ENCODE data around the gene P2RX4.
A peak's percentile ranks its signal among the peaks of the same experiment; 100 is the strongest.
"Not testable (repeated sequence)": the region's sequence is repeated elsewhere in the genome, so short reads cannot be mapped to it uniquely, and the experiment has no call there.

P2RX4 gene

GRCh38 chr12:121188227-121188626 lies 21.7 kb upstream of the P2RX4 start:
- no peak for DNase-seq (ENCODE audit: low spot score)

GRCh38 chr12:121189131-121189530 lies 20.8 kb upstream of the P2RX4 start:
- no peak for DNase-seq (ENCODE audit: low spot score)

GRCh38 chr12:121189619-121190155 lies 20.2 kb upstream of the P2RX4 start:
- DNase-seq (ENCODE audit: low spot score) = peak; percentile 45

- no peak for DNase-seq (ENCODE audit: low spot score)
Measured at GRCh38 chr12:121190523-121191031, 19.4 kb upstream of the P2RX4 start.

- DNase-seq (ENCODE audit: low spot score) = no peak
Measured at GRCh38 chr12:121191151-121191550, 18.8 kb upstream of the P2RX4 start.

- DNase-seq (ENCODE audit: low spot score) = no peak
Measured at GRCh38 chr12:121196902-121197301, 13.0 kb upstream of the P2RX4 start.

GRCh38 chr12:121198949-121199348 lies 11.0 kb upstream of the P2RX4 start:
- DNase-seq (ENCODE audit: low spot score) = no peak

GRCh38 chr12:121201140-121201539 lies 8.8 kb upstream of the P2RX4 start:
- not testable (repeated sequence) for DNase-seq (ENCODE audit: low spot score)

- no peak for DNase-seq (ENCODE audit: low spot score)
Measured at GRCh38 chr12:121202407-121203355, 7.2 kb upstream of the P2RX4 start.

GRCh38 chr12:121203482-121203881 lies 6.4 kb upstream of the P2RX4 start:
- DNase-seq (ENCODE audit: low spot score) = no peak

- no peak for DNase-seq (ENCODE audit: low spot score)
Measured at GRCh38 chr12:121205491-121205890, 4.4 kb upstream of the P2RX4 start.

- not testable (repeated sequence) for DNase-seq (ENCODE audit: low spot score)
Measured at GRCh38 chr12:121208571-121208970, 1.4 kb upstream of the P2RX4 start.

GRCh38 chr12:121209221-121209620 lies 708 bp upstream of the P2RX4 start:
- DNase-seq (ENCODE audit: low spot score) = no peak

- DNase-seq (ENCODE audit: low spot score) = no peak
Measured at GRCh38 chr12:121212875-121213274, 2.9 kb downstream of the P2RX4 start.

- DNase-seq (ENCODE audit: low spot score) = no peak
Measured at GRCh38 chr12:121214166-121214777, 4.3 kb downstream of the P2RX4 start.

- no peak for DNase-seq (ENCODE audit: low spot score)
Measured at GRCh38 chr12:121214855-121215745, 5.2 kb downstream of the P2RX4 start.

GRCh38 chr12:121216102-121216501 lies 6.2 kb downstream of the P2RX4 start:
- no peak for DNase-seq (ENCODE audit: low spot score)

- no peak for DNase-seq (ENCODE audit: low spot score)
Measured at GRCh38 chr12:121217063-121217462, 7.1 kb downstream of the P2RX4 start.

- DNase-seq (ENCODE audit: low spot score) = no peak
Measured at GRCh38 chr12:121217761-121218160, 7.8 kb downstream of the P2RX4 start.

GRCh38 chr12:121218588-121219352 lies 8.8 kb downstream of the P2RX4 start:
- no peak for DNase-seq (ENCODE audit: low spot score)

- DNase-seq (ENCODE audit: low spot score) = no peak
Measured at GRCh38 chr12:121219353-121219986, 9.5 kb downstream of the P2RX4 start.
